K562 (cell line): ENCODE measurements around the gene PARP1.

Experiments used
- CTCF ChIP-seq, 3 experiments: IDR thresholded peaks in 2 of 3; conservative IDR thresholded peaks in 1 of 3; 2 replicates each; pipeline ENCODE4 v1.5.1; 2011 to 2012; ENCODE audit warnings: low read length in 3 of 3, mild to moderate bottlenecking in 3 of 3, control low read depth in 2 of 3, improper control_type of control experiment in 1 of 3, inconsistent platforms in 1 of 3, low read depth in 1 of 3, mixed read lengths in 1 of 3, moderate library complexity in 1 of 3; ENCODE audit not compliant: insufficient read depth in 2 of 3
- EP300 ChIP-seq: IDR thresholded peaks from 2 replicates; pipeline ENCODE4 v1.6.1; 2012; ENCODE audit warnings: low read length, improper control_type of control experiment
- ETS1 ChIP-seq: conservative IDR thresholded peaks from 2 replicates; pipeline ENCODE4 v1.6.1; 2011; ENCODE audit warnings: low read depth, mild to moderate bottlenecking, low read length; ENCODE audit not compliant: control insufficient read depth
- EZH2 ChIP-seq: IDR thresholded peaks from 2 replicates; pipeline ENCODE4 v1.6.1; 2012; ENCODE audit warnings: low read depth, mild to moderate bottlenecking, inconsistent platforms, low read length, borderline replicate concordance
- MXI1 ChIP-seq: IDR thresholded peaks from 2 replicates; pipeline ENCODE4 v1.6.1; 2011; ENCODE audit warnings: low read depth, mild to moderate bottlenecking, improper control_type of control experiment, low read length
- NKRF ChIP-seq: fragments of 450-650 bp; IDR thresholded peaks from 2 replicates; pipeline ENCODE4 v1.6.1; 2016; ENCODE audit warnings: borderline replicate concordance
- PRMT5 ChIP-seq: sonication (generic); formaldehyde crosslinking; IDR thresholded peaks from 2 replicates; pipeline ENCODE4 v1.5.0; 2020; ENCODE audit warnings: missing genetic modification reagents
- PTBP1 ChIP-seq: fragments of 200-400 bp; formaldehyde crosslinking; IDR thresholded peaks from 2 replicates; pipeline ENCODE4 v1.6.1; 2017; ENCODE audit warnings: low read depth, low read length
- ZNF23 ChIP-seq: fragments of 250-450 bp; sonication (Bioruptor Pico); IDR thresholded peaks from 2 replicates; pipeline ENCODE4 v1.4.0; 2020; ENCODE audit warnings: mild to moderate bottlenecking
- ZNF232 ChIP-seq: sonication (generic); formaldehyde crosslinking; IDR thresholded peaks from 2 replicates; pipeline ENCODE4 v1.8.0; 2022; ENCODE audit warnings: mild to moderate bottlenecking, missing genetic modification reagents
- ZNF24 ChIP-seq: fragments of 450-650 bp; IDR thresholded peaks from 2 replicates; pipeline ENCODE4 v1.6.1; 2016
- ZNF282 ChIP-seq: sonication (generic); formaldehyde crosslinking; IDR thresholded peaks from 2 replicates; pipeline ENCODE4 v1.8.1; 2023; ENCODE audit warnings: missing genetic modification reagents
- ZNF3 ChIP-seq: fragments of 250-450 bp; sonication (Bioruptor Pico); IDR thresholded peaks from 2 replicates; pipeline ENCODE4 v1.5.0; 2021; ENCODE audit warnings: mild to moderate bottlenecking, moderate library complexity
- ZNF431 ChIP-seq: sonication (generic); formaldehyde crosslinking; IDR thresholded peaks from 2 replicates; pipeline ENCODE4 v1.8.0; 2022; ENCODE audit warnings: mild to moderate bottlenecking, missing genetic modification reagents

- TF ChIP-seq ZNF23 (CRISPR knock-in tag) (no peak), ZNF282 (no peak), EZH2 (no peak), CTCF (IDR thresholded peaks at IDR 0.05 in 2 of 3, conservative IDR thresholded peaks at IDR 0.05 in 1 of 3; ENCODE audit: insufficient read depth in 2 of 3, low read depth in 1 of 3, low read length in 3 of 3) (no peak), NKRF (no peak), ZNF24 (no peak), ZNF232 (CRISPR knock-in tag) (no peak), ZNF3 (CRISPR knock-in tag) (no peak), EP300 (no peak), ZNF431 (CRISPR knock-in tag) (no peak), PTBP1 (no peak), MXI1 (no peak), PRMT5 (CRISPR knock-in tag) (no peak), ETS1 (no peak)
These were observed 11.6 kb upstream of the PARP1 start for GRCh38 chr1:226419284-226420029.
